GM13977 (cell line): ENCODE measurements around the gene EVI5.

Source experiments
- DNase-seq: peaks from one replicate; pipeline ENCODE4 v3.0.0; 2012; ENCODE audit warnings: low spot score
- CTCF ChIP-seq: IDR thresholded peaks from 2 replicates; pipeline ENCODE4 v1.5.1; 2012; ENCODE audit warnings: mild to moderate bottlenecking, control low read depth; ENCODE audit not compliant: insufficient read depth; ENCODE audit errors: extremely low read depth, missing control alignments
- in situ Hi-C: fragments of 300-500 bp; cut with MboI; formaldehyde crosslinking; loops from one replicate; pipeline ENCODE4 v1.12.0; 2022; ENCODE audit warnings: low sequenced_read_pairs, low pct_unique_long_range_greater_than_20kb, mixed read lengths, inconsistent platforms; ENCODE audit not compliant: unreplicated experiment

The EVI5 gene

GRCh38 chr1:92795166-92795565 lies 10.3 kb upstream of the EVI5 start:
- no peak for DNase-seq
- TF ChIP-seq CTCF = no peak
- in situ Hi-C loops = no loop called here

- no peak for DNase-seq
- in situ Hi-C loops = no loop called here
- TF ChIP-seq CTCF = no peak
Observed at GRCh38 chr1:92792340-92792782, 7.5 kb upstream of the EVI5 start.

DNA sequence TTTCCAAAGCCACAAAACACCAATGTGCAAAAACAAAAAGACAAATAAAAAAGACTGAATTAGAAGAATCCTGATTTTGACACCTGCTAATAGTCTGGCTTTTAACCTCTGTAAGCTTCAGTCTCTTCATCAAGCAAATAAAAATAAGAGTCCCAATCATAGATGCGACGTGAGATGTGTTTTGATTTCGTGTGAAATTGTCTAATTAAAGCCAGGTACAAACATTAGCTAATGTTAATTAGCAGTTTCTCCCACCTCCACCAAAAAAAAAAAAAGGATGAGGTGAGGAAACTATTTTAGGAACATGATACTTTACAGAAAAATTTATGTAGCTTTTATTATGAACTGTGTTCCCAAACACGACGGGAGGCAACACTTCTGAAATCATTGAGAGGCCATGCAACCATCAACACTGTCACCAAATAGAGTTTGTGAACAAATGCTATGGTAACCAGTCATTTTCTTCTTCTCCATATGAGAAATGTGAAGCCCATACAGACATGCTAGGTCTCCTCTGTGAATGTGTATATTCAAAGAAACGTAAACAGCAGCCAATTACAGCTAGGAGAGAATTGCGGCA lies 6.7 kb upstream of the EVI5 start:
- no peak for DNase-seq
- in situ Hi-C loops = no loop called here

DNA sequence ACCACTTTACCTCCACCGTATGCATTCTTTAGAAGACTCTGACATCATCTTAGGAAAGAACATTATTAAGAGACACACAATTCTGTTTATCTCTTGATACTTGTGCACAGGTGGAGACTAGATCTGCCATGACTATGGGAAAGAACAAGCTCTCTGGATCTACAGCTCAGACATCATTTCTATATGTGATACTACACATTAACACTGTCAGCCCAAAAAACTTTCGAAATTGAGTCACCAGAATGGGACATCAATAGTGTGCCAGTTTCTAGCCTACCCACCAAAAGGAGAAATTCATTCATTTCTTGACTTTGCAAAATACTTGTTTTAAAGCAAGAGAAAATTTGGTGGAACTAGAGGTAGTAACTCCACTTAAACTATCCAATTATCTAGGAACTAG lies 6.0 kb upstream of the EVI5 start:
- in situ Hi-C loops = no loop called here
- no peak for DNase-seq
- TF ChIP-seq CTCF = no peak

More for the DNA sequence above, 6.7 kb upstream of the EVI5 start:
- no peak for TF ChIP-seq CTCF

- in situ Hi-C loops = no loop called here
- DNase-seq = no peak
- TF ChIP-seq CTCF = no peak
Observed at GRCh38 chr1:92790081-92790480, 5.2 kb upstream of the EVI5 start.

DNA sequence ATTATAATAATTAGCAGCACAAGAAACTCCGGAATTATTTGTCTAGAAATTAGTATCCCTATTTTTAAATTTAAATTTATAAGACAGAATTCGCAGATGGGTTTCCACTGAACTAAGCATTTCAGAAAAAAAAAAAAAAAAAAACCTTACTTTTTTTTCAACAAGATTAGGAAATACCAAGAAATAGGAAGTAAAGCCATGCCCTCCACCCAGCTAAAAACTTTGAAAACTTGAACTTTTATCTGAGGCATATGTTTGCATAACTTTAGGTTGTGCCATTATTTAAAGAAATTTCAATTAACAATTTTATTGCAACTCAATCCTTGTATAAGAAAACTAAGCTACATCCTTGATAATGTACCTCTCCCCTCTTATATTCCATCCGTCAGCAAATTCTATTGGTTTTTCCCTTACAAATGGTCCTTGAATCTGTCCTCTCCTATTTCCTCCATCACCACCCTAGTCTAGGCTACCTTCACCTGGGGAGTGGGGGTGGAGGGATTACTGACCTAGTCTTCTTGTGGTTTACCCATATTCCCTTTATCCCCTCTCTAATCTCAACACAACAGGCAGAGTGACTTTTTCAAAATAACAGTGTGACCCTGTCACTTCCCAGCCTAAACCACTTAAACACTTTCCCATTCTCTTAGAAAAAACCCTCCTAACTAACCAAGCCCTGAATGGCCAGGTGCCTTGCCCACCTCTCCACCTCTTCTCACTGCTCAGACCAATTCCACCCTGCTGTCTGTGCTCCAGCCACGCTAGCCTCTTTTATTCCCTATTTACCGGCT lies 1.4 kb upstream of the EVI5 start:
- in situ Hi-C loops = no loop called here
- no peak for TF ChIP-seq CTCF
- no peak for DNase-seq
